ENCODE measurements around the gene PLCB3.

- peak in 3 of 6 experiments; percentile 7 to 55 (median 20) for TF ChIP-seq CTCF (IDR thresholded peaks at IDR 0.05)
- TF ChIP-seq POLR2A (IDR thresholded peaks at IDR 0.05): peak in 1 of 4 donors; percentile 69
- peak in 1 of 2 donors; percentile 53 for TF ChIP-seq POLR2AphosphoS5 (IDR thresholded peaks at IDR 0.05)
- no peak for TF ChIP-seq EP300 (IDR thresholded peaks at IDR 0.05)
Measured at GRCh38 chr11:64234647-64235379, 16.5 kb upstream of the PLCB3 start.

Data from upper lobe of left lung (tissue), 4 donors.